Activated CD4-positive, alpha-beta T cell treated with anti-CD3 and anti-CD28 coated beads, Interleukin-10, Interleukin-2, amounts not matched to agents 100 ng/mL and 50 ng/mL, durations not matched to agents 16 hours and 8 hours (primary cell): ENCODE results near the gene SMARCB1.

Source experiments
- DNase-seq: peaks from one replicate; pipeline ENCODE4 v3.0.0-alpha.2; 2020

The SMARCB1 gene

GRCh38 chr22:23786752-23787599 is at the start of gene SMARCB1:
TSS of gene SMARCB1 (plus strand) at chr22:23786966. CDS start at chr22:23787170, 204 bp downstream.
- DNase-seq, result peak; percentile 90

DNA sequence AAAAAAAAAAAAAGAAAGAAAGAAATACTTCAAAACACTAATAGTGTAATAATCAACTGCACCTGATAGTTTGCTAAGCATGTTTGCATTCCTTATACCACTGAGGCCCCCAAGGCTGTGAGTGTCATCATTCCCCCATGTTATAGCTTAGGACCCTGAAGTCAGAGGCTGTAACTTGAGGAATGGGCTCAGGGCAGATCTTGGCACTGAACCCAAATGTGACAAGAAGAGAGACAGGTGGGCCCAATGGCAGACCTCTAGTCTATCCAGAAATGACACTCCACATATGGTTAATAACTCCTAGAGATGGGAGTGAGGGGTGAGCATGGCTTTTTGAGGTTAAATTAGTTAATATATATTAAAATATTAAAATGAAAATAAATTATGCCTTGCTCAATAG is 49.1 kb upstream of the SMARCB1 start:
- no peak for DNase-seq

DNA sequence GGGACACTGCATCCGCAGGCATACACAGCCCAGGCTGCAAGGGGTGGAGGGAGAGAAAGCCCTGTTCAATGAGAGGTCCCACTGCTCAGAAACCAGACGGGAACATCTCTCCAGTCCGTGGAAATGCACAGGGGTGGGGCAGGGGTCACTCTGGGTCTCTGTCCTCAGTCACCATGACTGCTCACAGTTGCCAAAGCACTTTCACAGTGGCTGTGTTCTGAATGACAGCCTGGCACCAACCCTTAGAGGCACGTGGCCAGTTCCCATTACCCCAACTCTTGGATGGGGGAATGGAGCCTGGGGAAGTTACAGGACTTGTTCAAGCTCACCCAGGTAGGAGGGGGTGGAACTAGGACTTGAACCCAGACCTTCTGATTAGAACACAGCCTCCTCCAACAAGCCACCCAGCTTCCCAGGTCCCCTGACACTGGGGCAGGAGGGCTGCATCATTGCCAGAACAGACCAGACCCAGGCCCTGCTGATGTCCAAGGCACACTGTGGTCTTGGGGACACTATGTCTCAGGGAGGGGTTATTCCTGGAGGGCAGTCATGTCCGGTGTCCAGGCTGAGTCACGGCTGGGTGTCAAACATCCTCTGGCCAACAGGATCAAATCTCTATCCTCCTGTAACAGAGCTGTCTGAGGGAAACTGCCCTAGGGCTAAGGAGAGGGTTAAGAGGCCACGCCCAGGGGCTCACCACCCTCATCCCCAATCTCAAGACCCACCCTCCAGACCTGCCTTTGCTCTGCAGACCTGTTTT is 44.1 kb upstream of the SMARCB1 start:
- DNase-seq, result no peak

GRCh38 chr22:23743303-23743705 is 43.5 kb upstream of the SMARCB1 start:
- no peak for DNase-seq

DNA sequence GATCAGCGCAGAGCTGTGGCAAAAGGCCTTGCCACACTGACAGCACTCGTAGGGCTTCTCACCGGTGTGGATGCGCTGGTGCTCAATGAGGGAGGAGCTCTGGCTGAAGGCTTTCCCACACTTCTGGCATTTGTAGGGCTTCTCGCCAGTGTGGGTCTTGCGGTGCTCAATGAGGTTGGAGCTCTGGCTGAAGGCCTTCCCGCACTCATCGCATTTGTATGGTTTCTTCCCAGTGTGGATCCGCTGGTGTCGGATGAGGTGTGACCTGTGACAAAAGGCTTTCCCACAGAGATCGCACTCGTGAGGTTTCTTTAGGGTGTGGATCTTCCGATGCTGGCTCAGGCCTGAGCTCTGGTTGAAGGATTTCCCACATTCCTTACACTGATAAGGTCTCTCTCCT is 42.8 kb upstream of the SMARCB1 start:
- no peak for DNase-seq

- no peak for DNase-seq
Observed at GRCh38 chr22:23744485-23744884, 42.3 kb upstream of the SMARCB1 start.

DNA sequence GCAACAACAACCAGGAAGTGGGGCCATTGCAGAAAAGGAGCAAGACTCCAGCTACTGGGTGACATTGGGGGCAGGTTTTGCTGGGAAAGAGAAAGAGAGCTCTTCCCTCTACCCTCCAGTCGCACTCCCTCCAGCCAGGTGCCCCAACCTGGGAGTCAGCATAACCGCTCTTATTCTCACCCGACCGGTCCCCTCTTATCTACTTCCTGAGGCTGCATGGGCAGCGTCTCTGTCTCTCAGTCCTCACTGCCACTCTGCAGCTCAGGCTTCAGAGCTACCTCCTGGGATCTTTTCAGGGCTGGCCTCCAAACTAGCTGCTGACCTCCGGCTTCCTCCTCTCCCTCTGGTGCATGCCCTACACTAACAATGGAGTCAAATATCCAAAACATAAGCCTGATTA is 41.0 kb upstream of the SMARCB1 start:
- no peak for DNase-seq

DNA sequence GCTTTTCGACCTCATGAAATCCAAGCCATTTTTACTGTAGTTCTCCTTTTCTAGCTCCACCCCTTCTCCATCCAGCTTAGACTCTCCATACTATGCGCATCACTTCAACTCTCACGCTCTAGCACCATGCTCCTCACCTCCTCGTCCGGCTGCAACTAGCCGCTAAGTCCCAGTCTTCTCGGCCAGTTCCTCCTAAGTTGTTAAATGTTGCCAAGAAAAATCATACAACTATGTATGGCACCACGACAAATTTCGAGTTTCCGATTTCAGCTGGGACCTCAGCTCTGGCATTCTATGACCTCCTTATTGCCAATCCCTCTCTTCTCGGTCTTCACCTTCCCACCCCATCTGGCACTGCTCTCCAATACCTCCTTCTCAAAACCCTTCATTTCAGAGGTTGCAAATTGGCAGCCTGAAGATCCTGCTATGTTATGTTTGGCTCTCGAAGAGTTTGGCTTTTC is 36.9 kb upstream of the SMARCB1 start:
- DNase-seq, result no peak

DNA sequence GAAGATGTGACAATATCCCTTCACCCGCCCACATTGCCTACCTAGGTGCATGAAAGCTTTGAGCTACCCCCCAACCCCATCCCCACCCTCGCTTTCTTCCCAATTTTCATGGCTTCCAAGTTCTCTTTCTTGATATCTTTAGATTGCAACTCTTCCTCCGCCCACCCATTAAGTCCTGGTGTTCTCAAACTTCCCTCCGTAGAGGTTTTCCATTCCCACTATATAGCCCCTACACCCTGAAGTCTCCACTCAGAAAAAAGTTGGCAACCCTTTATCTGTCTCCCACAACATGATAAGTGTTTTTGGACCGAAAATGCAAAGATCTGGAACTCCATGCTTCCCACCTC is 36.4 kb upstream of the SMARCB1 start:
- no peak for DNase-seq

DNA sequence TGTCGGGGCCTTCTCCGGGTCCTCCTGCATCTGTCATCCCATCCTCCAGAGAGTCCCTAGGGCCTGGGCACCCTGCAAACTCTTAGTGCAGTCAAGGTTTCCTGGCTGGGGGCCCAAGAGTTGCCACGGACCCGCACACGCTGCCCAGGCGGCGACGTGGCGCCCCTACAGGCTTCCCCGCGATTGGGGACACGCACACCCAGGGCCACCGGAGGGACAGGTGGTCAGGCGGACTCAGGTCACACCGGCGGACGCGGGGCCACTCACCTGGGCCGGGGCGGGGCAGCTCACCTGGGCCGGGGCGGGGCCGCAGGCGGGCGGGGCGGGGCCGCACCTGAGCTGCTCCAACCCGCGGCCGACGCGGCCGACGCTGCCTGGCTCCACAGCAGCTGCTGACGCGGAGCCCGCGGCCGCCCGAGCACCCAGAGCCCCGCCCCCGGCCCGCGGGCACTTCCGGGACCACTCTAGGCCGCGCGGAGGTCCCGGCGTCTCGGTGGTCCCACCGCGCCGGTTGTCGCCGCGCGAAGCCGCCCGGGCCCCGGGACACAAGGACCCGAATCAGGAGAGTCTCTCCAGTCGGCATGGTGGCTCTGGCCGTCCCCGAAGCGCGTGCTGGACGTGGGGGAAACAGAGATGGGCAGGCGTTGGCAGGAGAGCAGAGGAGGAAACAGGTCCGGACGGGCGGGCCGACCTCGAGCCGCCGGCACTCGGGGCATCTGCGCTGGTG is 35.9 kb upstream of the SMARCB1 start, which contains the start of gene ZNF70:
TSS of gene ZNF70 (minus strand) at position 399 of the 727 bp plus-strand sequence. CDS start 5,972 bp downstream, outside the sequence.
- DNase-seq, result peak; percentile 86

DNA sequence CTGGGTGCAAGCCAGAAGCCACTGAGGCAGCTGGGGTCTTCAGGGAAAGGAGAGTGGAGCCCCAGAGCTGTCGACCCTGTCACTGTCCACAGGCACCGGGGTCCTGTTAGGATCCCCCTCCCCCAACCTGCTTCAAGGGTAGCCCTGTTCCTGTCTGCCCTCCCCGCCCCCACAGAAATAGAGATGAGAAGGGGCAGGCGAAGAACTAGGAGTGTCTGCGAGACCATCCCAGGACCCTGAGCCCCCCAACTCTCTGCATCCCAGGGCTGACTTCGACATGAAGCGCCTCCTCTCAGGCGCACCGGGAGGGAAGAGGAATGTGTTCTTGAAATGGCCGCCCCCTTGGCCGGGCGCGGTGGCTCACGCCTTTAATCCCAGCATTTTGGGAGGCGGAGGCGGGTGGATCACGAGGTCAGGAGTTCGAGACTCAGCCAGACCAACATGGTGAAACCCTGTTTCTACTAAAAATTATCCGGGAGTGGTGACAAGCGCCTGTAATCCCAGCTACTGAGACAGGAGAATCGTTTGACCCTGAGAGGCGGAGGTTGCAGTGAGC is 35.2 kb upstream of the SMARCB1 start:
- DNase-seq, result no peak

DNA sequence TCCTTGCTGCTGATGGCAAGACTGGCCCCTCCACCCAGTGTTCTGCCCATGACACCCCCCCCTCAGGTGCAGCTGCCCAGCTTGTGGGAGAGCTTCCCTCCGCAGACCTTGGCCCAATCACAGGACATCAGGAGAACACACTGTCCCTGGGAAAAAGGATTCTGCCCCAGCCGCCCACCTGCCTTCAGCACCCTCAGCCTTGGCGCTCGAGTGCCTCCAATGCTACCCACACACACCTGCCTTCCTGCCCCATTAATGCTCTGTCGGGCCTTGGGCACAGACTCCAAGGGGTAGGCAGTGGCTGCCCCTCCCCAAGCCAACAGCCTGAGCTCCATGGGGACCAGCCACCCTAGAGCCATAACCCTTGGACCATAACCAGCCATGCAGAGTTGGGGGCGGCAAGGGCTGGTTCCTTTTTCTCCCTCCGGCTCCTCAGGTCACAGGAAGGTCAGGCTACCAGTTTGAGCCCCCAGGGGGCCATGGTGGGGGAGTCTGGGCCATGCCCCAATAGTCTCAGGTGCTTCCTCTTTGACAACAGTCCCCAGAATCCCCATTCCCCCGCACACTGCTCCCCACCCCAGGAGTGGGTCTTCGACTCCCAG is 34.6 kb upstream of the SMARCB1 start:
- no peak for DNase-seq

- no peak for DNase-seq
Observed at GRCh38 chr22:23752750-23753149, 34.0 kb upstream of the SMARCB1 start.

- DNase-seq, result no peak
Observed at GRCh38 chr22:23753385-23753784, 33.4 kb upstream of the SMARCB1 start.

GRCh38 chr22:23754220-23754919 is 32.4 kb upstream of the SMARCB1 start, which contains the start of gene VPREB3:
TSS of gene VPREB3 (minus strand) at chr22:23754425. CDS start at chr22:23754363, 62 bp downstream.
- no peak for DNase-seq

- no peak for DNase-seq
Observed at GRCh38 chr22:23754980-23755636, 31.7 kb upstream of the SMARCB1 start.

GRCh38 chr22:23755711-23756110 is 31.1 kb upstream of the SMARCB1 start:
- DNase-seq, result no peak

DNA sequence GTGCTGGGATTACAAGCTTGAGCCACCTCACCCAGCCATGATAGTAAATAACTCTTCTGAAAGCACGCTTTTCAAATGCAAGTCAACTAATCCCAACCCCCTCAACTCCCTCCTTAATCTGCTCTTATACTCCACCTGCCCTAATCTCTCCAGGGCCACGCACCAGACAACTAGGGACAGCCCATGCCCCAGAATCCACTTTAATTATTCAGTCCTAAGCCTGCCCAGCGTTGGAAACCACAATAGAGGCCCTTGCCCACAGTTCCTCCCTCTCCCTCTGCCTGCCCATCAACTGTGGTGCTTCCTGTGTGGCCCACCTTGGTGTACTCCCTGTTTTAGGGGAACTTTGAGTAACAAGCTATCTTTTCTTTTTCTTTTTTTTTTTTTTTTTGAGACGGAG is 29.9 kb upstream of the SMARCB1 start:
- no peak for DNase-seq

- no peak for DNase-seq
Observed at GRCh38 chr22:23759566-23759965, 27.2 kb upstream of the SMARCB1 start.

DNA sequence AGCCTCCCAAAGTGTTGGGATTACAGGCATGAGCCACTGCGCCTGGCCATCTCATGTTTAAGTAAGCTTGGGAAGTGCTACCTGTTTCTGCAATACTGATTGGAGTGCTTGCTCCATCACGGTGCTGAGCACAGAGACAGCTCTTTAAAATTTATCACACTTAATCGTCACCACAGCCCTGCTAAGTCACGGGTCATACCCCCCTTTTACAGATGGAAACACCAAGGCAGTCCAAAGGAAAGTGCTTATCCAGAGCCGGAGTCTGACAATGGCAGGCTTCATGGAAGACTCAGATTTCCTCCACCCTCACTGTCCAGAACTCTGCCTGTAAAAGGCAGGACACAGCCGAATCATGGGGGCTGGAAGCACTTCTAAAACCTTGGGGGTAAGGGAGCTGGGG is 26.7 kb upstream of the SMARCB1 start:
- DNase-seq, result no peak
